NCI-H1694 treated with DMSO at 0.1 percent for 48 hours (cell line): Measurements from ENCODE around the gene SCLT1.
"Not testable (repeated sequence)": the region's sequence is repeated elsewhere in the genome, so short reads cannot be mapped to it uniquely, and the experiment has no call there.

ENCODE experiments used
- DNase-seq: peaks from one replicate; lab custom pipeline; 2025; lab: John Stamatoyannopoulos, UW

SCLT1 gene

GRCh38 chr4:129077326-129077725, 16.0 kb downstream of the SCLT1 start:
- DNase-seq = no peak

- not testable (repeated sequence) for DNase-seq
Measured at GRCh38 chr4:129069537-129069936, 23.8 kb downstream of the SCLT1 start.

DNA sequence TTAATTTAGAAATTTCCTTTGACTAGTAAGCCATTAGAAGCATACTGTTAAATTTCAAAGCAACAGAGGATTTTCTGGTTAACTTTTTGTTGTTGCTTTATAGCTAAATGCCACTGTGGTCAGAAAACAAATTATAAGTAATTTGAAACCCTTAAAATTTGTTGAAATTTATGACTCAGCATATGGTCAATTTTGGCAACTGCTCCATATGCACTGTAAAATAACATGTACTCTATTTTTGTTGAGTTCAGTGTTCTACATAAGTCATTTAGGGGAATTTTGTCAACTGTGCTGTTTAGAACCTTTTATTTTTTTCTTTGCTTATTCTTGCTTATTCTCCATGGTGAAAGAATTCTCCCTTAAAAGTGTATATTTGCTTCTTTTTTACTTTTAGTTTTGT, 28.6 kb downstream of the SCLT1 start:
- no peak for DNase-seq

DNA sequence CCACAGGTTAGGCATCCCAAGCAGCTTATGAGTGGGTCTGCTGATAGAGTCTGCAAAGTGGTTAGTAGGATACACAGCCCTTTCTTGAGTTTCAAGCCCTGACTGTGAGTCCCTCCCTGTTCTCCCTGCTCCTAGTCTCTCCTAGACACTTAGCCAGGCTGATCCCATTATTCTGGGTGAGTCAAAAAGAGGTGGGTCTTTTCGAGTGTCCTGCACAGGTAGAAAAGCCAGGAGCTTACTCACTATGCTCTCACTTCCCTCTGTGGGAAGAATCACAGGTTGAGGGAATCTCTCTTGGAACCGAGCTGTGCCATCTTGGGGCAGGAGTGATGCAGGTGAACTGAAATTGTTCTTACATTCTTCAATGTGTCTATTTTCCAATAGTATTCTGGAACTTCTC, 29.7 kb downstream of the SCLT1 start:
- no peak for DNase-seq

GRCh38 chr4:129062580-129062979, 30.8 kb downstream of the SCLT1 start:
- no peak for DNase-seq

- DNase-seq = no peak
Measured at GRCh38 chr4:129059028-129059427, 34.3 kb downstream of the SCLT1 start.

GRCh38 chr4:129046055-129046959, 47.0 kb downstream of the SCLT1 start:
- DNase-seq = no peak

GRCh38 chr4:129043523-129043922, 49.8 kb downstream of the SCLT1 start:
- no peak for DNase-seq

DNA sequence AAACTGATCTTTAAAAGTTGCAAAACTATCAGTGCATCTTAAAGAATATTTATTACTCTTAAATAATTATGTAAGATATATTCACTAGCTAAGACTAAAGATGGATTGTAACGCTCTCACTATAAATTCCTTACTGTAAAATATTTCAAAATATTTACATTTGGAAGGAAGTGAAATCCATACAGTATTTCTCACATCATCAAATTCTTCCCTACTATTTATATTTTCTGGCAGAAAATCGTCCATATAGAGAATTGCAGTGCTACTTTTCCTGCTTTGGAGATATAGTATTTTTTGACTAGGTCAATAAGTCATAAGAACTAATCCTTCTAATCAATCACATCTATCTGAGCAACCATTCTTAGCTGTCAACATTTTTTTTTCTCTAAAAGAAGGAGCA, 52.9 kb downstream of the SCLT1 start:
- no peak for DNase-seq

- no peak for DNase-seq
Measured at GRCh38 chr4:129037093-129037492, 56.2 kb downstream of the SCLT1 start.

DNA sequence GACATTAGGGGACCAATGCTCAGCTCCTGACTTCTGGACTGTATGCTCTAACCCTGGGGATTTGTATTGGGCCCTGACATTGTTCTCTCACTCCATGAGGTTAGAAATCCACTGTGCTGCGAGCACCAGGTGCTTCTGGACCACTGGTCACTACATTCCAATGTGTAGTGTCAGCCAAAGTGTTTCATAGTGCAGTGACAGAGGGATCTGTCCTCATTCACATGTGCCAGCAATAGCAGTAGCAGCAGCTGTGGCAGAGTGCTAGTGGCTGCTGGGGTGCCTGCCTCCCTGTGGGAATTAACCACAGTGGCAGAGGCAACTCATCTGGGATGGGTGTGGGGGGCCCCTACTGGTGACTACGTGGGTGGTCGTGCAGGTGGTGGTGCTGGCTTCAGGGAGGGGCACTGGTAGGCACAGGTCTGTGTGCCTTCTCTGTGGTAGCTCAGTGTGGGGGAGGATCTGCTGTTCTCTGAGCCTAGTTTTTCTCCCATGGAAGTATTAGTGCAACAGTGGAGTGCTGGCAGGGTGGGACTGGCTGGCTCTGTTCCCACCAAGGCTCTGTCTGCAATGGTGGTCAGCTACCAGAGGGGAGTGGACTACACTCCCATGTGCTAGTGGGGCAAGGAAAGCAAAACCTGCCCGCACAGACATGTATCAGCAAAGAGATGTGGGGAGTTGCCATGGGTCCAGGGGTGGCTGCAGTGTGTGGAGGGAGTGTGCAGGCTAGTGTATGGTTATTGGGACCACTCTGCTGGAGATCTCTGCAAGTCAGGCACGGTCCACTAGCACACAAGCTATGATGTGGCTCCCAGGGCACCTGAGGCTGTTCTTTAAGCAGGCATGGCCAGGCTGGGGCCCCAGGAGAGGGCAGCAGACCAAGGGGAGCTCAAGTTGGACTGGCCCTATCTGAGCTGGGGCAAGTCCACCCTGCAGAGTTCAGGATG, 78.5 kb downstream of the SCLT1 start:
- DNase-seq = no peak

GRCh38 chr4:129008096-129008495, 85.2 kb downstream of the SCLT1 start:
- DNase-seq = no peak

DNA sequence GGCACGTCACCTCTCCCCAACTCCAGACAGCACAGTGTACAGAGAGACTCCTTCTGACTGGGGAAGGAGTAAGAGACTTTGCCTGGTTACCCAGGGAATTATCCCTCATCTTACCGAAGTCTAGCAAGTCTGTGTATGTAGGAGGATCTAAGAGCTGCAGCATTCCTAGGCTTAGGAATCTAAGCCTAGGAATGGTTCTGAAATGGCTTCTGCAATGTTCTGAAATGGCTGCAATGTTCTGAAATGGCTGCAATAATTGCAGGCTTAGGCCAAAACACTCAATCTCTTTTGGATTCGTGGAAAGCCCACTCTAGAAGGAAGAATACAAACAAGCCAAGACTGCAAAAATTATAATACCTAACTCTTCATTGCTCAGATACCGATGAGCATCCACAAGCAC, 106.4 kb downstream of the SCLT1 start:
- no peak for DNase-seq

- DNase-seq = no peak
Measured at GRCh38 chr4:128986019-128986418, 107.3 kb downstream of the SCLT1 start.

DNA sequence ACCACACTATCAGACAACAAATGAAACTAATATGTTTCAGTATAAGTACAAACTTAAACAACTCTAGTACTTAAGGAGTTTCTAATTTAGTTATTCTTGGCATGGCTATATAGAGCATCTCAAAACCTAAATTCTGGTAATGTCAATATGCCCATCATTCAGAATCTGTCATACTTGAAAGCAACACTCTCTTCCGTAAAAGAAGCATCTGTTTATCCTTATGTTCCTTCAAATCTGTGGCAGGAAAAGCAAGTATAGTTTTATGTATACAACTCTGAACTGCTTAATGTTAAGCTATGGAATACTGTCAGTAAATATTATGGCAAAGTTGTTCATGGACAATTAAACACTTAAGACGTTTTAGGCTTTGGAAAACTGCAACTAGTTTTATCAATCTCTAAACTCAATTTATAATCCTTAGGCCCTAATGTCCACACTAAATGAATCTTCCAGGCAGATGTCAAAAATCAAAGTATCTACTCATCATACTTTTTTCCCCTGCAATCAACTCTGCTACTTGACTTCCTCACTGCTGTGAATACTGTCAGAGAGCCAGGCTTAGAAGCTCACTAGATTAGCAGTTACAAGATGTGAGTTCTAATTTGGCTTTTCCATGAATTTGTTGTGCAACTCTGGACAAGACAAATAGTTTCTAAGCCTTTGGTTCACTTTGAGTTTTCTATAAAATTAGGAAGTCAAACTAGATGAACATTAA, 109.4 kb downstream of the SCLT1 start:
- no peak for DNase-seq

- DNase-seq = no peak
Measured at GRCh38 chr4:128981377-128981776, 112.0 kb downstream of the SCLT1 start.

- peak; percentile 31 for DNase-seq
Measured at GRCh38 chr4:128980816-128981326, 112.5 kb downstream of the SCLT1 start.

- DNase-seq = peak; percentile 63
Measured at GRCh38 chr4:128979934-128980333, 113.4 kb downstream of the SCLT1 start.

GRCh38 chr4:128978985-128979384, 114.4 kb downstream of the SCLT1 start:
- no peak for DNase-seq

- DNase-seq = no peak
Measured at GRCh38 chr4:128974136-128974581, 119.2 kb downstream of the SCLT1 start.

DNA sequence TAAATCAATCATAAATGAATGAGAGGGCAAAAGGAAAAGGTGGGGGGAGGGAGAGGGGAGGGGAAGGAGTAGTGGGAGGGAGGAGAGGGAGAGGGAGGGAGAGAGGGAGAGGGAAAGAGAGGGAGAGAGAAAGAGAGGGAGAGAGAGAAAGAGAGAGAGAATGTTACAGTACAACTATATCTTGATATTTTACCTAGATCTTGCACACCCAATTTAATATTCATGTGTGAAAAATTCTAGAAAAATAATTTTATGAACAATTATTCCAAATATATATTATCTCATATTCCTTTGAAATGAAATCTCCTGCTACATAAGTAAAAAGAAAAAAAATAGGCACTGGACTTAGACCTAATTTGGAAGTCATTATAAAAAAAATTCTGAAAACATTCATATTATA, 120.0 kb downstream of the SCLT1 start:
- no peak for DNase-seq

- no peak for DNase-seq
Measured at GRCh38 chr4:128961405-128961804, 131.9 kb downstream of the SCLT1 start.
